Fibroblast of the aortic adventitia (primary cell): ENCODE results near the gene SAP30L. TPM values are rescaled to one million over a fixed set of nuclear protein-coding genes. Genes with fewer than 3 reads are reported as not detected.

Experiments used
- DNase-seq: peaks from one replicate; pipeline ENCODE4 v3.0.0-alpha.2; 2010; ENCODE audit warnings: low read depth
- H3K4me3 ChIP-seq: 2 replicates; pipeline ENCODE4 v1.5.1; 2011; ENCODE audit warnings: low read depth, mild to moderate bottlenecking, control low read depth, low read length, moderate library complexity
- CTCF ChIP-seq: IDR thresholded peaks from 2 replicates; pipeline ENCODE4 v1.5.1; 2011; ENCODE audit warnings: mild to moderate bottlenecking, low read length, control low read depth, inconsistent platforms; ENCODE audit not compliant: insufficient read depth
- total RNA-seq: library from RNA; depleted of rRNA; stranded (reverse); fragments of >200 nt; gene quantifications from 2 replicates; pipeline ENCODE4 v1.2.3, GENCODE V29; 2012; ENCODE audit warnings: low replicate concordance

Gene SAP30L
- total RNA-seq, 1 donor: 30.3 TPM

- H3K4me3 ChIP-seq: no peak overlapping the region
- no peak for DNase-seq
- no peak for TF ChIP-seq CTCF
Measured at GRCh38 chr5:154487541-154487940, 41.7 kb downstream of the SAP30L start.

GRCh38 chr5:154491941-154492340 is 46.1 kb downstream of the SAP30L start:
- no peak for TF ChIP-seq CTCF
- no peak overlapping the region for H3K4me3 ChIP-seq
- DNase-seq: no peak

GRCh38 chr5:154493274-154493673 is 47.5 kb downstream of the SAP30L start:
- no peak for DNase-seq
- no peak overlapping the region for H3K4me3 ChIP-seq
- TF ChIP-seq CTCF: no peak

- no peak for DNase-seq
- TF ChIP-seq CTCF: no peak
- no peak overlapping the region for H3K4me3 ChIP-seq
Measured at GRCh38 chr5:154494036-154494435, 48.2 kb downstream of the SAP30L start.

- DNase-seq: no peak
- TF ChIP-seq CTCF: no peak
- H3K4me3 ChIP-seq: no peak overlapping the region
Measured at GRCh38 chr5:154498591-154498990, 52.8 kb downstream of the SAP30L start.

GRCh38 chr5:154498994-154499393 is 53.2 kb downstream of the SAP30L start:
- no peak for DNase-seq
- H3K4me3 ChIP-seq: no peak overlapping the region
- no peak for TF ChIP-seq CTCF

- DNase-seq: no peak
- TF ChIP-seq CTCF: no peak
- H3K4me3 ChIP-seq: no peak overlapping the region
Measured at GRCh38 chr5:154501566-154501965, 55.8 kb downstream of the SAP30L start.
